Endothelial cell (in vitro differentiated cells): ENCODE measurements around the gene AEBP2. TPM values are rescaled to one million over a fixed set of nuclear protein-coding genes. Genes with fewer than 3 reads are reported as not detected.
"Not testable (repeated sequence)": the region's sequence is repeated elsewhere in the genome, so short reads cannot be mapped to it uniquely, and the experiment has no call there.

Experiments used
- DNase-seq: peaks from one replicate; pipeline ENCODE4 v3.0.0; 2021; ENCODE audit warnings: low spot score
- H3K27ac Mint-ChIP-seq: one replicate; pipeline ENCODE4 v1.8.0; 2021; ENCODE audit warnings: mixed read lengths, inconsistent platforms; ENCODE audit not compliant: unreplicated experiment
- H3K27me3 Mint-ChIP-seq: one replicate; pipeline ENCODE4 v1.8.0; 2021; ENCODE audit warnings: mild to moderate bottlenecking, moderate library complexity, mixed read lengths, inconsistent platforms; ENCODE audit not compliant: unreplicated experiment
- H3K36me3 Mint-ChIP-seq: one replicate; pipeline ENCODE4 v1.8.0; 2021; ENCODE audit warnings: mild to moderate bottlenecking, low read depth, mixed read lengths, inconsistent platforms; ENCODE audit not compliant: unreplicated experiment
- H3K4me1 Mint-ChIP-seq: one replicate; pipeline ENCODE4 v1.8.0; 2021; ENCODE audit warnings: mild to moderate bottlenecking, mixed read lengths, inconsistent platforms; ENCODE audit not compliant: unreplicated experiment
- H3K4me3 Mint-ChIP-seq: one replicate; pipeline ENCODE4 v1.8.0; 2021; ENCODE audit warnings: mild to moderate bottlenecking, mixed read lengths, inconsistent platforms; ENCODE audit not compliant: unreplicated experiment
- H3K9me3 Mint-ChIP-seq: one replicate; pipeline ENCODE4 v1.8.0; 2021; ENCODE audit warnings: mixed read lengths, inconsistent platforms; ENCODE audit not compliant: unreplicated experiment
- CTCF ChIP-seq: fragments of 200-600 bp; sonication (generic); IDR thresholded peaks from one replicate; pipeline ENCODE4 v1.5.0; 2021; ENCODE audit warnings: antibody characterized with exemption; ENCODE audit not compliant: unreplicated experiment
- total RNA-seq: library from RNA; stranded (reverse); fragmentation: NEBNext Ultra II Directional; extraction: Animal tissue kit (Norgen Biotek cat#: 25700); gene quantifications from one replicate; pipeline ENCODE4 v1.2.1, GENCODE V29; 2021; ENCODE audit not compliant: unreplicated experiment

Gene AEBP2
- total RNA-seq, 1 donor from 2014 or later, result 37.6 TPM

GRCh38 chr12:19409376-19409775, 29.9 kb upstream of the AEBP2 start:
- H3K9me3 Mint-ChIP-seq, result no peaks in the 10 kb centered on the region
- H3K27me3 Mint-ChIP-seq, result peaks cover 1% of the 10 kb centered on the region
- no peak for DNase-seq
- no peak overlapping the region for H3K27ac Mint-ChIP-seq
- H3K4me3 Mint-ChIP-seq, result no peak overlapping the region
- TF ChIP-seq CTCF, result no peak
- peaks cover 23% of the 10 kb centered on the region for H3K4me1 Mint-ChIP-seq
- H3K36me3 Mint-ChIP-seq, result no peaks in the 10 kb centered on the region

- H3K4me3 Mint-ChIP-seq, result no peak overlapping the region
These were observed 29.1 kb upstream of the AEBP2 start for GRCh38 chr12:19410211-19410610.

GRCh38 chr12:19410629-19411185, 28.6 kb upstream of the AEBP2 start:
- Mint-ChIP-seq H3K27ac (peak overlapping the region; percentile 55), H3K36me3 (no peaks in the 10 kb centered on the region), H3K4me3 (no peak overlapping the region), H3K4me1 (peaks cover 23% of the 10 kb centered on the region), H3K27me3 (peaks cover 1% of the 10 kb centered on the region), H3K9me3 (no peaks in the 10 kb centered on the region)
- DNase-seq, result no peak
- TF ChIP-seq CTCF, result no peak

More at GRCh38 chr12:19410211-19410610, 29.1 kb upstream of the AEBP2 start:
- DNase-seq, result no peak
- peaks cover 1% of the 10 kb centered on the region for H3K27me3 Mint-ChIP-seq
- H3K36me3 Mint-ChIP-seq, result no peaks in the 10 kb centered on the region
- no peaks in the 10 kb centered on the region for H3K9me3 Mint-ChIP-seq
- TF ChIP-seq CTCF, result no peak
- H3K27ac Mint-ChIP-seq, result peak overlapping the region; percentile 55
- peaks cover 23% of the 10 kb centered on the region for H3K4me1 Mint-ChIP-seq

GRCh38 chr12:19411234-19412204, 27.8 kb upstream of the AEBP2 start:
- Mint-ChIP-seq H3K4me1 (peaks cover 23% of the 10 kb centered on the region), H3K36me3 (no peaks in the 10 kb centered on the region), H3K27me3 (peaks cover 1% of the 10 kb centered on the region), H3K4me3 (no peak overlapping the region), H3K9me3 (no peaks in the 10 kb centered on the region), H3K27ac (no peak overlapping the region)
- no peak for TF ChIP-seq CTCF
- DNase-seq, result no peak

GRCh38 chr12:19412844-19413243, 26.4 kb upstream of the AEBP2 start:
- Mint-ChIP-seq H3K4me3 (no peak overlapping the region), H3K27me3 (peaks cover 1% of the 10 kb centered on the region), H3K4me1 (peaks cover 23% of the 10 kb centered on the region), H3K27ac (no peak overlapping the region), H3K9me3 (no peaks in the 10 kb centered on the region), H3K36me3 (no peaks in the 10 kb centered on the region)
- no peak for TF ChIP-seq CTCF
- no peak for DNase-seq

- H3K36me3 Mint-ChIP-seq, H3K27me3 Mint-ChIP-seq, H3K27ac Mint-ChIP-seq, H3K4me3 Mint-ChIP-seq, H3K9me3 Mint-ChIP-seq, DNase-seq: not testable (repeated sequence)
- H3K4me1 Mint-ChIP-seq, result peaks cover 23% of the 10 kb centered on the region
These were observed 25.7 kb upstream of the AEBP2 start for GRCh38 chr12:19413582-19413981.
